K562 (cell line): ENCODE measurements around the gene AK4. TPM values are rescaled to one million over a fixed set of nuclear protein-coding genes. Genes with fewer than 3 reads are reported as not detected.
A peak's percentile ranks its signal among the peaks of the same experiment; 100 is the strongest.

Source experiments
- ARID3B ChIP-seq: fragments of 250-450 bp; sonication (Bioruptor Pico); IDR thresholded peaks from 2 replicates; pipeline ENCODE4 v1.4.0; 2020; ENCODE audit warnings: borderline replicate concordance
- BRD9 ChIP-seq: fragments of 450-650 bp; IDR thresholded peaks from 2 replicates; pipeline ENCODE4 v1.6.1; 2018; ENCODE audit warnings: low read depth; ENCODE audit not compliant: partially characterized antibody
- BRF2 ChIP-seq: IDR thresholded peaks from 3 replicates; pipeline ENCODE4 v1.6.1; 2011; ENCODE audit warnings: borderline replicate concordance, mild to moderate bottlenecking; ENCODE audit not compliant: insufficient read length, insufficient read depth
- CHAMP1 ChIP-seq: fragments of 450-650 bp; IDR thresholded peaks from 2 replicates; pipeline ENCODE4 v1.6.1; 2016; ENCODE audit warnings: mild to moderate bottlenecking
- FOXJ2 ChIP-seq: fragments of 200-800 bp; sonication (Bioruptor generic); IDR thresholded peaks from 2 replicates; pipeline ENCODE4 v1.6.1; 2016; ENCODE audit warnings: missing genetic modification characterization, missing compliant biosample characterization
- FOXK1 ChIP-seq: sonication (generic); formaldehyde crosslinking; IDR thresholded peaks from 2 replicates; pipeline ENCODE4 v1.8.0; 2022; ENCODE audit warnings: missing genetic modification reagents, mild to moderate bottlenecking, borderline replicate concordance
- FOXP4 ChIP-seq: sonication (generic); formaldehyde crosslinking; IDR thresholded peaks from 2 replicates; pipeline ENCODE4 v1.8.0; 2022; ENCODE audit warnings: mild to moderate bottlenecking, missing genetic modification reagents, borderline replicate concordance
- MECOM ChIP-seq: fragments of 250-450 bp; sonication (Bioruptor Pico); IDR thresholded peaks from 2 replicates; pipeline ENCODE4 v1.8.0; 2022; ENCODE audit warnings: inconsistent platforms
- NFE2 ChIP-seq: IDR thresholded peaks from 2 replicates; pipeline ENCODE4 v1.6.1; 2014; ENCODE audit warnings: antibody characterized with exemption, low read depth
- NONO ChIP-seq, 2 experiments: fragments of 200-400 bp in 1 of 2; fragments of 450-650 bp in 1 of 2; formaldehyde crosslinking in 1 of 2; IDR thresholded peaks; 2 replicates each; pipeline ENCODE4 v1.6.1; 2017; ENCODE audit warnings: low read depth in 2 of 2, mild to moderate bottlenecking in 2 of 2, moderate library complexity in 2 of 2, low read length in 1 of 2
- RAD51 ChIP-seq: fragments of 450-650 bp; IDR thresholded peaks from 2 replicates; pipeline ENCODE4 v1.7.1; 2016; ENCODE audit warnings: low read depth, mild to moderate bottlenecking, borderline replicate concordance
- VEZF1 ChIP-seq: fragments of 200-800 bp; sonication (Bioruptor generic); IDR thresholded peaks from 2 replicates; pipeline ENCODE4 v1.6.1; 2017; ENCODE audit warnings: missing genetic modification characterization, missing compliant biosample characterization
- ZNF184 ChIP-seq: sonication (generic); formaldehyde crosslinking; IDR thresholded peaks from 2 replicates; pipeline ENCODE4 v1.5.0; 2020; ENCODE audit warnings: missing genetic modification reagents
- ZNF395 ChIP-seq: fragments of 200-800 bp; sonication (Bioruptor generic); IDR thresholded peaks from 2 replicates; pipeline ENCODE4 v1.6.1; 2017; ENCODE audit warnings: missing genetic modification characterization, missing compliant biosample characterization
- ZNF699 ChIP-seq: fragments of 250-450 bp; sonication (Bioruptor Pico); IDR thresholded peaks from 2 replicates; pipeline ENCODE4 v1.8.0; 2021; ENCODE audit warnings: mild to moderate bottlenecking, moderate library complexity; ENCODE audit not compliant: insufficient replicate concordance
- polyA plus RNA-seq, 8 experiments: library from polyadenylated mRNA; depleted of rRNA in 4 of 8; stranded (reverse) in 5 of 8; unstranded in 3 of 8; fragments of >200 nt; fragmentation: Nextera tagmentation in 2 of 8; fragmentation: Illumina TruSeq in 1 of 8; extraction: Ambion mirVana in 2 of 8; extraction: Trizol in 1 of 8; gene quantifications; 2 replicates each; pipeline versions ENCODE4 v1.2.1 to v1.2.3, GENCODE V29; 2011 to 2014; ENCODE audit warnings: inconsistent platforms in 1 of 8, missing spikeins in 1 of 8
- total RNA-seq, 7 experiments: library from RNA; depleted of rRNA in 6 of 7; stranded (reverse); fragments of >200 nt in 6 of 7; fragmentation: Illumina TruSeq in 2 of 7; extraction: Trizol in 2 of 7; gene quantifications; 2 replicates each; pipeline versions ENCODE4 v1.2.1 to v1.2.3, GENCODE V29; 2011 to 2021; ENCODE audit warnings: low replicate concordance in 1 of 7

The AK4 gene
- total and polyA plus RNA-seq, 9 of the 15 experiments (the other 6 are each of a cell fraction or from before 2014, with no cell fraction given) = 10.4 to 96.6 (median 21.5) TPM

GRCh38 chr1:65195495-65196417 lies 47.8 kb downstream of the AK4 start (continued):
- TF ChIP-seq FOXJ2 (no peak), BRD9 (no peak), ZNF184 (CRISPR knock-in tag) (no peak), RAD51 (no peak), VEZF1 (no peak), MECOM (CRISPR knock-in tag) (no peak), BRF2 (no peak), ZNF395 (CRISPR knock-in tag) (no peak), FOXK1 (CRISPR knock-in tag) (no peak), CHAMP1 (no peak), ZNF699 (CRISPR knock-in tag) (no peak), FOXP4 (no peak), NFE2 (peak; percentile 42; the same call in 1 of the 2 replicates), ARID3B (CRISPR knock-in tag) (no peak), NONO (IDR thresholded peaks at IDR 0.05; ENCODE audit: low read depth in 2 of 2, low read length in 1 of 2) (no peak)
